ENCODE results near the gene ZNF76. TPM values are rescaled to one million over a fixed set of nuclear protein-coding genes. Genes with fewer than 3 reads are reported as not detected.

ZNF76 gene
- total and polyA plus RNA-seq, 2 of the 8 experiments (the other 6 are each of a cell fraction or from before 2014, with no cell fraction given) = 17.9 to 23.9 TPM

DNA sequence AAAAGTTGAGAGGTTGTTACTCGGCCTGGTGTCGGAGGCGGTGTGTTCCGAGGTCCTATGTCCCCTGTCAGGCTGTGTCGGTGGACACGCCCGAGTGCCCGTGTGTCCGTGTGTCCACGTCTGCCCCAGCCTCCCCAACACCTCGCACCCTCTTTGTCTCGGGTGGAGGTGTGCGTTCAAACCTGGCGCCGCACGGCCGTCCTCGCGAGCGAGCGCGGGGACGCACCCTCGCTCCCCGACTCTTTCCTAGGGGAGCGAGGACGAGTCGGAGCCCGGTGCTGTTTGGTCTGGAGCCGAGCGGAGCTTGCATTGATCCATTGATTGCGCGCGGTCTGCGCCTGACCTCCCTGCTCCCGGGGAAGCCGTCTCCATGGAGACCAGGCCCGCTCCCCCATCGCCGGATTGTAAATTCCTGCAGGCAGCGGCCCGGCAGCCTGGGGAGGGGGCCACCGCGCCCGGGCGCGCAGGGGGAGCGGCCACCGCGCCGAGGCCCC, 46.2 kb upstream of the ZNF76 start (continued):
- no peak for TF ChIP-seq CHD1 (IDR thresholded peaks at IDR 0.05; ENCODE audit: low read depth, low read length)
- TF ChIP-seq BRCA1 (IDR thresholded peaks at IDR 0.05; ENCODE audit: low read depth, low read length) = no peak
- peak; percentile 40; the same call in 1 of the 2 replicates for TF ChIP-seq TBP (IDR thresholded peaks at IDR 0.05; ENCODE audit: low read depth, low read length)
- no peak for TF ChIP-seq SRF (IDR thresholded peaks at IDR 0.05; ENCODE audit: low read depth, low read length)
- TF ChIP-seq PHF8 (conservative IDR thresholded peaks at IDR 0.05; ENCODE audit: low read depth, low read length) = no peak
- TF ChIP-seq RFX5 (IDR thresholded peaks at IDR 0.05; ENCODE audit: borderline replicate concordance, low read depth, low read length) = no peak
- no peak for TF ChIP-seq SIRT6 (IDR thresholded peaks at IDR 0.05; ENCODE audit: low read length)
- TF ChIP-seq GTF2F1 (IDR thresholded peaks at IDR 0.05; ENCODE audit: borderline replicate concordance, low read depth, low read length) = no peak
- no peak for TF ChIP-seq EGR1 (IDR thresholded peaks at IDR 0.05; ENCODE audit: borderline replicate concordance, low read depth, low read length)
- peak; percentile 63 for TF ChIP-seq EZH2 (IDR thresholded peaks at IDR 0.05; ENCODE audit: low read depth, low read length, severe bottlenecking)
- no peak for TF ChIP-seq HDAC6 (IDR thresholded peaks at IDR 0.05; ENCODE audit: low read depth, low read length)
- no peak for TF ChIP-seq TAF1 (IDR thresholded peaks at IDR 0.05; ENCODE audit: low read depth, low read length)
- no peak for TF ChIP-seq ZNF274 (IDR thresholded peaks at IDR 0.05; ENCODE audit: borderline replicate concordance, extremely low read depth, low read length)
- TF ChIP-seq YY1 (IDR thresholded peaks at IDR 0.05; ENCODE audit: low read depth, low read length) = no peak
- TF ChIP-seq MAX (IDR thresholded peaks at IDR 0.05) = no peak
- TF ChIP-seq TAF7 (optimal IDR thresholded peaks at IDR 0.05; ENCODE audit: borderline replicate concordance, low read depth, low read length) = no peak
- TF ChIP-seq ASH2L (IDR thresholded peaks at IDR 0.05; ENCODE audit: low read length) = peak; percentile 54
- no peak for TF ChIP-seq SIX5 (IDR thresholded peaks at IDR 0.05; ENCODE audit: low read depth, low read length)
- no peak for TF ChIP-seq E2F6 (IDR thresholded peaks at IDR 0.05)
- peak in 1 of 2 experiments; percentile 84; a peak in 1 of 4 replicates for TF ChIP-seq SIN3A (conservative IDR thresholded peaks at IDR 0.05 in 1 of 2, IDR thresholded peaks at IDR 0.05 in 1 of 2; ENCODE audit: low read depth in 1 of 2, low read length in 2 of 2)
- no peak for TF ChIP-seq CTCF (IDR thresholded peaks at IDR 0.05; ENCODE audit: control extremely low read depth in 1 of 3, insufficient read depth in 1 of 3, low read depth in 1 of 3, low read length in 3 of 3)
- no peak for TF ChIP-seq NRF1 (IDR thresholded peaks at IDR 0.05; ENCODE audit: low read depth, low read length)
- TF ChIP-seq RBBP5 (IDR thresholded peaks at IDR 0.05; ENCODE audit: borderline replicate concordance, low read depth, low read length) = no peak
